ENCODE results near the gene FPGS.
"Not testable (repeated sequence)": the region's sequence is repeated elsewhere in the genome, so short reads cannot be mapped to it uniquely, and the experiment has no call there.

FPGS gene

DNA sequence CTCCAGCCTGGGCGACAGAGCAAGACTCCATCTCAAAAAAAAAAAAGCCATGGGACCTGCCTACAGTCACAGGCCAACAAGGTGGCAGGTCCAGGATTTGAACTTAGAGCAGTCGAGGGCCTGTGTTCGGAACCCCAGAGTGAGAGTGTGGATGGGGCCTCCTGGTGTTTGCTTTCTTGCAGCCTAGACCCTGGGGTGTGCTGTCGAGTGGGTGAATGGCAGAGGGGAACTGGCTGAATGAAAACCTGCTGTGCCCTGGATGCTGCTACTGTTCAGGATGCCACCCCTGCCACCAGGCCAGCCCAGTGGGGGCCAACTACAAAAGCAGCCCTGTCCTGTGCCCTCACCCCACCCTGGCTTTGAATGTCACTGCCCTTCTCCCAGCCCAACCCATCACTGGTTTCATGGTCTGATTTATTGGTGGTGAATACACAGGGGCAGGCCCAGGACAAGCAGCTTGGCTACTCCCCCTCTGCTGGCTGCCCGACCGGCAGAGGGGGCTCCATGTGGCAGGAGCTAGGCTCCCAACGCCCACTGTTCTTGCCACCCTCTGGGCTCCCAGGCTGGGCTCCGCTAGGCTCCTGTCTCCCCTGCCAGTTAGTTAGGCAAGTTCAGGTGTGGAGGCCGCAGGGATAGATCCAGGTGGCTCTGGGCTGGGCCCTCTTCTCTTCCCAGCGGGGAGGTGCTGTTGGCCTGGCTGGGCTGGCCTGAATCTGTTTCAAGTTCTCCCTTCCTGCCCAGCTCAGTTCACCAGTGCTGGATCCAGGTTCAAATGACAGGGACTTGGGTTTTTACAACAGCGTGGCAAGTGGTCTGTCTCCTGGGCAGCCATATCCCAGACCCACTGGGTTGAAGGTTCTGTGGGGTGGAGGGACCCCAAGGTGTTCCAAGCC lies 12.2 kb downstream of the FPGS start:
- DNase-seq = no peak

DNA sequence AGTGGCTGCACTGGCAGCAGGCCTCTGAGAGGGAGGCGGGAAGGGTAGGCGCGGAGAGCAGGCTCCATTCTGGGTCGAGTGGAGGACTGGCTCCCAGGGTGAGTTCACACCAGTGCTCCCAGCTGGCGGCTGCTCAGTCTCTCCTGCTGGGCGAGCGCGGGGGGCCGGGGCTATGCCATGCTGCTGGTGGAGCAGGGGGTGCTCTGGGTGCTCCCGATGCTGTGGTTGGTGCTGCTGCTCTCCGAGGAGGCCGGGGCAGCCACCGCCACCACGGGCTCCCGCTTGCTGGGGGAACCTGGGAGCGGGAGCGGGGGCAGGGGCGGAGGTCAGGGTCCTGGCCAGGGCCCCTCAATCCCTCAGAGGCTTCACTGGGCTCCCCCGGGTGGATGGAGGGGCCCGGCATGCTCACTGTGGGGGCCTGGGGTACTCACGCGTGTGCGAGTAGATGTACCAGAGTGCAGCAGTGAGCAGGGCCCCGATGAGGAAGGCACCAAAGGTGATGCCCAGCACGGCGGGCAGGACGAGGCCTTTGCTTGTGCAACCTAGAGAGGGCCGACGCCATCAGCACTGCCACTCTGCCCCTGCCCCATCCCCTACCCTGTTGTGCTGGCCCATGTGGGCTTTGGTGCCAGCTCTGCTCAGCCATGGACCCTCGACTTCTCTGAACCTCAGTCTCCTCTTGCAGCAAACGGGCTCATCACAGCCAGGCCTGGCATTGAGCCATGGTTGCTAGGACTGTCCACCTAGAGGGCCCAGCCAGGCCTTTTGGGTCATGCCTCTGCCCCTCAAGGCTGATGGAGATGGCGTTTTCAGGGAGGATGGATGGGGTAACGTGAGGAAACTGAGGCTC lies 13.1 kb downstream of the FPGS start:
- DNase-seq = no peak

DNA sequence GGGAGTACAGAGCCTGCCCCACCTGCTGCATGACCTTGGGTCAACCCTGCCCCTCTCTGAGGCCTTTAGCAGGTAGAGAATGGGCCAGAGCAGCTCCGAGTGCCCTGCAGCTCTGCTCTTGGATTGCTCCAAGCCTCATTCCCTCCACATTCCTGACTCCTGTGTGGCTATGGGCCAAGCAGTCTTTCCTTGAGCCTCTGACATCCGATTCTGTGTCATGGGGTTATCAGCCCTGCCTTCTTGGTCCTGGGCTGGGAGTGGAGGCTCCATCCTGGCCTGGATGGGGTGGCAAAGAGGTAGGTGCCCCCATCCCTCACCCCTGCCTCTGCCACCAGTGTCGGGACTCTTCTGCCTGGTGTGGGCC lies 13.7 kb downstream of the FPGS start:
- no peak for DNase-seq

DNA sequence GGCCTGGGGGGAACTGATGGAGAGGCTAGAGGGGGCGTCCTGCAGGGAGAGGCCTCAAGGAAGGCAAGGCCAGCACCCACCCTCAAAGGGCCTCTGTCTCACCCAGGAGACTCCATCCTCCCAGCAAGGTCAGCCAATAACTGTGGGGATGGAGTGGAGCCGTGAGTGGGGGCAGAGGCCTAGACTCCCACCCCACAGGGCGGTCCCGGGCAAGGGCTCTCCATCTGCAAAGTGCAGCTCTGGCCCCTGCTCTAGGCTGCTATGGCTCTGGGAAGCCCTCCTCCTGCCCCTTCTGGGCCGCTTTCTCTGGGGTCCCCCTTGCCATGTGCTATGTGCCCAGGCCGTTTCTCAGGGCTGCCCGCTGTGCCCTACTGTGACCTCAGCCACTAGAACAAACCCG lies 14.0 kb downstream of the FPGS start:
- DNase-seq = no peak

DNA sequence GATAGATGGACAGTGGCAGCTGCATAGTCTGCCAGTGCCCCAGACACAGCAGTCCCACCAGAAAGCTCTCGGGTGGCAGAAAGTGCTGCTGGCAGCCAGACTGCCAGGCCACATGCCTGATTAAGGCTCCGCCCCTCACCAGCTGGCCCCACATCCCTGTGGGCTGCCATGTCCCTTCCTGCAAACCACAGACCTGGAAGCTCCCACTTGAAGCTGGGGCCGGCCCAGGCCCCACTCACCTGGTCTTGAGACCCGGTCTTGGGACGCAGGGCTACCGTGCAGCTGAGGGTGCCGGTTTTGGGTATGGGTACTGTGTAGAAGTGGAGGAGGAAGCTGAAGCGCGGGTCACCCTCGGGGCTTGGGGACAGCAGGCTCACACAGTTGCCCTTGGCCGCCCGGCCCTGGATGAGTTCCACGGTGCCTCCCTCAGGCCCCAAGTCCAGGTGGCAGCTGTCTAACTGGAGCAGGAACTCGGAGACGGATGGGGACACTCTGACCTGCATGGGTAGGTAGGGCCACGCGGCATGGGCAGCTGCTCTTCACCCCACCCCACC lies 15.3 kb downstream of the FPGS start:
- no peak for DNase-seq

DNA sequence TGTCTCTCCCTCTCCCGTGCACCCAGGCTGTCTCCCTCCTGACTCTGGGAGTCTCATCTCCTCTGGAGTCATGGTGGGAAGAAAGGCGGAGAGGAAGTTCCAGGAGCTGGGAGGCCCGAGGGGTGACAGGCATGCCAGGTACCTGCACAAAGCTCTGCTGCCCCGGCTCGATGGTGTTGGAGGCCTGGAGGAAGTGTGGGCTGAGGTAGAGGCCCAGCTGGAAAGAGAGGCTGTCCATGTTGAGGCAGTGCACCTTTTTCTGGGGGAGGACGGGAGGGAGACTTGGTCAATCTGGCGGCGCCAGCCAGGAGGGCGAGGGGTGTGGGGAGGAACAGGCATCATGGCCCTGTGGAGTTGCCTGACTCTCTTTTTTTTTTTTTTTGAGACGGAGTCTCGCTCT lies 15.9 kb downstream of the FPGS start:
- no peak for DNase-seq

DNA sequence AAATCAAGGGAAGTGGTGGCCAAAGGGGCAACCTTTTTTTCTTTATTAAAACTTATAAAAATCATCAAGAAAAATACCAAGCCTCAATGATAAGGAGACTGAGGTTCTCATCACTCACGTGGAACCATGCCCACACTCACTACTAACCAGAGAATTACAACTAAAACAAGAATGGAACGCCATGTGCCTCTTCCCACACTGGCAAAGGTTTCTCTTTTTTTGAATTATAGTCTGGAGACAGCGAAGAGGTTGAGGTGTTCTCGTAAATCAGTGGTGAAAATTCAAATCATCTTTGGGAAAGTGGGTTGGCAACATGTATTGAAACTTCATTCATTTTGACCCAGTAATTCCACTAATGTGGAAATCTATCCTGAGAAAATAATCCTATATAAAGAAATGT lies 19.4 kb downstream of the FPGS start:
- DNase-seq = no peak

DNA sequence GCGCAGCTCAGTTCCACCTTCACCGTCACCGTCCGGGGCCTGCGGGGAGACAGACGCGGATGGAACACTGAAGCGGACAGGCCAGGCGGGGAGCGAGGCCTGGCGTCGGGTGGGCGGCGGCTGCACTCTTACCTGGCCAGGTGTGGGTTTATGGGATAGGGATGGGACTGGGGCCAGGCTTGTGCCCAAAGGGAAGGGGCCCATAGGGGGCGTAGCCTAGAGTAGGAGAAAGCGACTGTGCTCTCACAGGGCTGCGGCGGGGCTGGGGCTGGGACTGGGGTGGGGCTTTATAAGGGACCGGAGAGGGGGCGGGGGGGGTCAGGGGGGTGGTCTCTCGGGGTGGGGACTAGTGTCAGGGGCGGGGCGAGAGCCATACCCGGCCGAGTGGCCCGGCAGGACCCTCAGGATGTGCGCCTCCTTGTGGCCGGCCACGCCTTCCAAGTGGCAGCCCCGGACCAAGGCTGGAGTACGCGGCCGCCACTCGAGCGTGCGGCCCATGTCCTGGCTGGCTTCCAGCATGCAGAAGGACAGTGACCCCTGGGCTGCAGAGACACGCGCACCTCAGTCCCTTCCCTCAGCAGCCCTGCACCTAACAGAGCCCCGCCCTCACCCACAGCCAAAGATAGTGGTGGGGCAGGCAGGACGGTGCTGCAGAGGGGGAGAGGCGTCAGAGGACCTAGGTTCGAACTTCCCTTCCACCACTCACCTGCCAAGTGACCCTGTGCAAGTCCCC lies 22.8 kb downstream of the FPGS start:
- DNase-seq = peak; percentile 22

DNA sequence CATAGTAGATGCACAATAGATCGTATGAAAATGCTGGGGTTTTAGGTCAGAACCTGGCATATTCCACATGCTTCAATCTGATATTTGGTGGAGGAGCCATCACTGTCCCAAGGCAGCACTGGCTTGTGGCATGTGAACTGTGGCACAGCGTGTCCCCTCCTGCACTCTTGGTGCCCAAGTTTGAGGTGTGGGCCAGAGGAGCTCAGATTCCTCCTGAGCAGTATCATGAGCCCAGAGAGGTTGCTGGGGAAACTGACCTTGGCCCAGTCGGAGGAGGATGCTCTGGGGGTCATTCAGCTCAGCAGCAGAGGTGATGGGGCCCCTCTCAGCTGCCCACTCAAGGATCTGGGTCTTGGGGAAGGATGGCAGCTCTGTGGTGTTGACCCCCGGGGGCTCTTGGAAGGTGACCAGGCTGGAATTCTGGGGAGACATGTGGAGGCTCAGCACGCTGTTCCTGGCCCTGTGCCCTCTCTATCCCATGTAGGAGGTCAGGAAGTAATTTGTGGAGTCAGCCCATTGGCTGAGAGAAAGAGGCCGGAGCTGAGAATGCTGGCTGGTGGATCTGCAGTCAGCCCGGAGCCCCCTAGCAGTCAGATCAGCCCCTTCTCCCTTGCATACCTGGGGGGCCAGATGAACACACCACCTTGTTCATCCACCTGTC lies 23.7 kb downstream of the FPGS start:
- no peak for DNase-seq

DNA sequence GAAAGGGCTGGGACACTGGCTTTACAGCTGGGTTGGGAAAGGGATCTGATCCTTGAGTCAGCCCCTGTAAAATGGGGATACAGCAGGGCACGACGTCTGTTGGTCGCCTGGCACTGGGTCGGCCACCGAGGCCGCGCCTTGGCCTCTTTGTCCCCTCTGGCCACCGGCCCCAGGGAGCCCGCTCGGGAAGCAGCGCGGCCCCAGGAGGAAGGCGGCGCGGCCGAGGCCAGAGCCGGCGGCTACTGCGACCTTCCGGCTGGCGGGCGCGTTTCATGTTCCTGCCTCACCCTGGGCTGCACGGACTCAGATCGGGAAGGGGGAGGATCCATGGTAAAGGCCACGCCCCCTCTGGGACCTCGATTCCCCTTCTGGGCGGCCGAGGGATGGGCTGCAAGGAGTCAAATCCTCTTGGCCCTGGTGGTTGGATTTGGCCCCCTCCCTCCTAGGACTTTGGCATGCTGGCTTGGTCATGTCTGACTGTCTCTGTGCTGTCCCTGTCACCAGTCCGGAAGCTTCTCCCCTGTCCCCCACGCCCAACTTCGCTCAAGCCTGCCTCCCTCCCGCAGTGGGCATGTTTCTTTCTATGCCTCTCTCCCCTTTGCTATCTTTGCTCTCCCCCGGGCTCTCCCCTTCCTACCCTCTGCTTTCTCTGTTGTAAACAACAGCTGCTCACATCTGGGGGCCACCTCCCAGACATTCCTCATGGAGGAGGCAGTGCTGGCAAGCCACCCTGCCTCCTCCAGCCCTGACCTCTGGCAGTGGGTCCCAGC lies 25.8 kb downstream of the FPGS start:
- peak; percentile 60 for DNase-seq

DNA sequence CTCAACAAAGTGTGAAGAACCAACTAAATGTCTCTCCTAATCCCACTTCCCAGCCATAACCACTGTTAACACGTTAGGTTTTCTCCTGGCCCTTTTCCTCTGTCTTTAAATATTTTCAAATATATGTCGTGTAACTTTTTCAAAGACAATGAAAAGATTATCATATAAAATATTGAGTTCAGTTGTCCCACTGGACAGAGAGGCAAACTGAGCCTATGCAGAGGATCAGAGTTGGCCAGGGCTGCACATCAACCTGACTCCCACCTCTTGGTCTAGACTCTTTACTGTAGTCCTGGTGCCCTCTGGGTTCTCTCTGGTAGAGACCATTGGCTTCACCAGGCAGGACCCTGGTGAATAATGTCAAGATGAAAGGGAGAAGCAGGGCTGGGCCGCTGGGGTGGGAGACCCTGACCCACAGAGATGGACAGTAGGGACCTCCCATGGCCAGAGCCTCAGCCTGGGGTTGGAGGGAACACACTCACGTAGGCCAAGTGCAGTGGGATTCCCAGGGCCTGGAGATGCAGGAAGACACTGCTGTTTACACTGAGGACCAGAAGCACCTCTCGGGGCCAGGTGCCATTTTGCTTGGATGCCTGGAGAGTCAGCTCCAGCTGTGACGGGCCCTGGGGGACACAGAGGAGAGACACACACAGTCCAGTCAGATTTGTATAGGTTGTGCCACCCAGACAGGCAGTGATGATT lies 26.7 kb downstream of the FPGS start:
- DNase-seq = no peak

DNA sequence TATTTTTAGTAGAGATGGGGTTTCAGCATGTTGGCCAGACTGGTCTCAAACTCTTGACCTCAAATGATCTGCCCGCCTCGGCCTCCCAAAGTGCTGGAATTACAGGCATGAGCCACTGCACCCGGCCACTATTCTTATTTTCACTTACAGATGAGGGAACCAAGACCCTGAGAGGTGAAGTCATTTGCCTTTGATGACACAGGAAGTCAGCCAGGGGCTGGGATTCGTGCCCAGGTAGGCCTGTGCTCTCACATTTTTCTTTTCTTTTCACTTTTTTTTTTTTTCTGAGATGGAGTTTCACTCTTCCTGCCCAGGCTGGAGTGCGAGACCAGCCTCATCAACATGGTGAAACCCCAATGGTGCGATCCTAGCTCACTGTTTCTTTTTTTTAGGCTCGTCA lies 29.6 kb downstream of the FPGS start:
- DNase-seq = no peak

DNA sequence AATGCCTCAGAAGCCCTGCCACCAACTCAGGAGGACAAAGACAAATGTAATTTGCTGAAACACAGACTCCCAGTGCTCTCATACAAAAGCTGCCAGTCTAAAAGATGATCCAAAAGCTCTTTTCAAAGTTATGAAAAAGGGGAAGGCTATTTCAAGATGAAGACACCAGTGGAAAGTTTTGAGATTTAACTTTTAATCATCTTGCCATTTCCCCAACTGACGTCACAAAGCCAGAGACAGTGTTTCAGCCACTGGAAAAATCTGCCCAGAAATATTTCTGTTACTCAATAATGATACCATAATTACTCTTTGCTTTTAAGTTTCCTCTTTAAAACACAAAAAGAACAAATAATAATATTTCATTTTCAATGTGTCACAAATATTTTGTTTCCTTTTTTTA lies 30.9 kb downstream of the FPGS start:
- no peak for DNase-seq

DNA sequence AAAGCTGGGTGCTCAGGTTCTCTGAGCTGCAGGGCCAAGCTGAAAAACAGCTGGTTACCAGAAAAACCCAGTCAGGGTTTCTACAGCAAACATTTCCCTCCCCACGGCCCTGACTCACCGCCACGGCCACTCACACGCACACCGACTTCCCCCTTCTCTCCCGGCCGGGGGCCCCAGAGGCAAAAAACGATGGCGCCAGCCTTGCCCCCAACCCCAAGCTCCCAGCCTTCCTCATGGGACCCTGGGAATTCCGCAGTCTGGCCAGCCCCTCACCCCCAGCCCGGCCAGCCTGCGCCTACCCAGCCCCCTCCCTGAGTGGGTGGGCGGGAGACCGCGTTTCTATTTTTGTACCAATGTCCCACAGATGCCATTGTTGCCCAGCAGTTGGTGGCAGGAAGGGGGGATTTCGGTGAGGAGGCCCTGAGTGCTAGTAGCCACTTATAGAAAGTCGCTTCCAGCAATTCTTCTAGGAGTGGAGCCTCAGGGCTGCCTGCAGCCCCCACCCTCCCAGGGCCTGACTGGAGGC lies 33.4 kb downstream of the FPGS start:
- DNase-seq = no peak

DNA sequence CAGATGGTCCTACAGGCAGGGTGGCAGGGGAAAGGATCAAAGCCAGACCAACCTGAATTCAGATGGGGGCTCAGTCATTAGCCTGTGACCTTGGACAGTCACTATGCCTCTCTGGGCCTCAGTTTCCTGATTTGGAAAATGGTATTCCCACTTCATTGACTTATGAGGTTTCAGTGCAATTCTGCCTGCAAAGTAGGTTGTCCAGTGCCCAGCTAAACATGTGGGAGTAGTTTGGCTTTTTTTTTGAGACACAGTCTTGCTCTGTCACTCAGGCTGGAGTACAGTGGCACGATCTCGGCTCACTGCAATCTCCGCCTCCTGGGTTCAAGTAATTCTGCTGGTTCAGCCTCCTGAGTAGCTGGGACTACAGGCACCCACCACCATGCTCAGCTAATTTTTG lies 33.9 kb downstream of the FPGS start:
- DNase-seq = not testable (repeated sequence)

DNA sequence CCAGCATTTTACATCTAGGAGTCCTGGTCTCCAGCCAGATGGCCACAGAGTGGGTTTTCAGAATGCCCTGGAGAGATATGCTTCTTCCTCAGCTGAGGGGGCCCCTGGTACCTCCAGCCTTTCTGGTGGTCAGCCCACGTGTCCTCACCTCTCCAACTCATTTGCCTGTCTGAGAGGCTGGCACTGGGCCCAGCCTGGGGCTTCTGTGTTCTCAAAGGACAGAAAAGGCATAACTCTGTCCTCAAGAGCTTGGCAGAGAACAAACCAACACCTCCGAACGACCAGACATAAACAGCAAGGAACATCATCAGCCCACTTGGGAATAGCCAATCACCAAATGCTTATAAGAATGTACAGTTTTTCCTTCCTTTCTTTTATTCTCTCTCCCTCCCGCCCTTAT lies 34.7 kb downstream of the FPGS start:
- DNase-seq = no peak

DNA sequence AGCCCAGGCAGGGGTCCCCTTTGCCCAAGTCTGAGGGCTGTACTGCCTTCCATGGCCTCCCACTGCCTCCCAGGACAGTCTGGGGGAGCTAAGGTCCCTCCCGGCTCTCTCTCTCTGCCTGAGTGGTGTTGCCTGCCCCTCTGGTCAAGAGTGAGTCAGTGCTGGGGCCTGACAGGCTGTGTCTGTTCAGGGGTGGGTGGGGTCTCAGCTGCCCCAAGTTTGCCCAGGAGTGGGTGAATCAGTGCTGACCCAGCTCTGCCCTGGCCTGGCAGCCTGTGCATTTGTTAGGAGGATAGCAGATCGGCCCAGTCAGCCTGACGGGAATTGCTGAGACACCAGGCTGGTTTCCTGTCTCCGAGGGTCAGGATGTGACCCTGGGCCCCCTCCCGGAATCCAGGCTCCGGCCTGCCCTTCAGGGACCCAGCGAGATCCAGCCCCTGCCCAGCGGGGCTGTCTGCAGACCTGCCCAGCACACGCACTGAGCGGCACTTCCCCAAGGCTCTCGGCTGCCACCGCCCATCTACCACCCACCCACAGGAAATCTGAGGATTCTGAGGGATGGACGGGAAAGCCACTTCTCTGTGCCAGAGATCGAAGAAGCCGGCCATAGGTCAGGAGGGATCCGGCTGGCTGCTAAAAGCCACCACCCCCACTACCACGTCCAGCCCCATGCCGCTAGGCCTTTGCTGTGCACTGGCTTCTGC lies 35.8 kb downstream of the FPGS start:
- DNase-seq = no peak

DNA sequence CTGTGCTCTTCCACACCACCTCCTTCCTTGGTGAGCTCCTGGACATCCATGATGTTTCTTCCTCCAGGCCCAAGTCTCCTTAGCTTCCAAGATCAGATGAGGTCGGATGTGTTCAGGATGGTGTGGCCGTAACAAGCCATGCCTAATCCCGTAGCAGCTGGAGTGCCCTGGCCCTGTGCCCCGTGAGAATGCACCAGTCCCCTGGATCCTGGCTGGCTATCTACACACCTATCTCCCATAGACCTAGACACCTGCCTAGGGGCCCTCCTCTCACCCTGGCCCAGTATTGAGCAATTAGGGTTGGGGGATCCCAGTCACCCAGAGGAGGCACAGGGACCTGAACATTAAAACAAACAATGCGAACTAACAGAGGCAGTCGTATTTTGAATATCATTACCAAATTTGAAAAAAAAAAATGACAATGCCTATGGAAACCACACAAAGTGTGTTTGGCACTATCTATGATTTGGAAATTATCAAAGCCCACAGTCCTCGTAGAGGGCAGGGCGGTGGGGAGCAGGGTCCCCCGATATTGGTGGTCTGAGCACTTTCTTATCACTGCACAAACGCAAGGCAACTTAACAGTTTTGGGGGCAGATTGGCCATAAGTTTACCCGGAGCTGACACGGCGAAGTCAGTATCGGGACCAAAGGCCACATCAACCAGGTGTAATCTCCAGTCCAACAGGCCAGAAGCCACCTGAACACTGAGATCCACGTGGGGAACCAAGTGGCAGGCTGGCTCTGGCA lies 38.6 kb downstream of the FPGS start:
- no peak for DNase-seq

DNA sequence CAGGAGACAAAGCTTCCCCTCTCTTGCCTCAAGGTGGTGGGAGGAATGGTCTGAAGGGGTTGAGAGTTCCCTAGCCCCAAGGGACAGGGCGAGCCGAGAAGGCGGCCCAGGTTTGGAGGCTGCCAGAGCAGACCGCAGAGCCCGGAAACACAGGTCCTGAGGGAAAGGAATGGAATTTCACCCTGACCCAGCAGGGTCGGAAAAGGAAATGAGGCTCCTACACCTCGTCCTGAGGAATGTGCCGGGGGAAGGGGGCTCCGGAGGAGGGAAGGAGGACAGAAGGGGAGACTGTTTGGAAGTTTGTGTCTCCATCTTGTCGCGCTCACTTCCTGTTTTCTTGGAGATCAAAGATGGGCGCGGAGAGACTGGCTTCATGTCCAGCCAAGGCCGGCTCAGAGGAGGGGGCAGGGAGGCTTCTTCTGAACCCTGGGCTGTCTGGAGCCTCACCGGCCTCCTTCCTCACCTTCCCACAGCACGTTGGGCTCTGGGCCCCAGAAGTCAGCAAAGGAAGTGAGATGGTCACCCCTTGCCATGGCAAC lies 42.2 kb downstream of the FPGS start:
- DNase-seq = no peak
